Neuronal stem cell (in vitro differentiated cells): ENCODE data around the gene SOD2.
"Not testable (repeated sequence)": the region's sequence is repeated elsewhere in the genome, so short reads cannot be mapped to it uniquely, and the experiment has no call there.

Experiments
- DNase-seq: peaks from one replicate; pipeline ENCODE4 v3.0.0-alpha.2; 2013; ENCODE audit warnings: low spot score
- H2AFZ ChIP-seq: one replicate; pipeline ENCODE4 v1.6.1; 2013; ENCODE audit warnings: mild to moderate bottlenecking, low read length, inconsistent platforms
- H2AK5ac ChIP-seq: 2 replicates; pipeline ENCODE4 v1.6.1; 2013; ENCODE audit warnings: low read depth, mild to moderate bottlenecking, inconsistent platforms, low read length, moderate library complexity, mixed read lengths
- H2BK120ac ChIP-seq: 2 replicates; pipeline ENCODE4 v1.6.1; 2013; ENCODE audit warnings: low read depth, mild to moderate bottlenecking, inconsistent platforms, low read length, moderate library complexity, mixed read lengths
- H2BK12ac ChIP-seq: one replicate; pipeline ENCODE4 v1.6.1; 2013; ENCODE audit warnings: low read length, inconsistent platforms
- H2BK15ac ChIP-seq: 2 replicates; pipeline ENCODE4 v1.6.1; 2013; ENCODE audit warnings: mild to moderate bottlenecking, low read length, inconsistent platforms, mixed read lengths
- H2BK5ac ChIP-seq: one replicate; pipeline ENCODE4 v1.6.1; 2013; ENCODE audit warnings: inconsistent platforms, mild to moderate bottlenecking, low read length, moderate library complexity
- H3K14ac ChIP-seq: one replicate; pipeline ENCODE4 v1.6.1; 2013; ENCODE audit warnings: low read length, inconsistent platforms
- H3K18ac ChIP-seq: 2 replicates; pipeline ENCODE4 v1.6.1; 2013; ENCODE audit warnings: low read length, inconsistent platforms
- H3K23ac ChIP-seq: 2 replicates; pipeline ENCODE4 v1.6.1; 2013; ENCODE audit warnings: low read depth, mild to moderate bottlenecking, mixed read lengths, low read length, inconsistent platforms; ENCODE audit not compliant: poor library complexity
- H3K27ac ChIP-seq: replicated peaks from 3 replicates; pipeline ENCODE4 v1.5.1; 2013; ENCODE audit warnings: low read length, inconsistent platforms
- H3K27me3 ChIP-seq, 3 experiments: 2 replicates each; pipeline ENCODE4 v1.6.1; 2013; ENCODE audit warnings: low read length in 3 of 3, mild to moderate bottlenecking in 2 of 3, inconsistent platforms in 1 of 3, low read depth in 1 of 3, mixed read lengths in 1 of 3, moderate library complexity in 1 of 3; ENCODE audit not compliant: control insufficient read depth in 3 of 3, insufficient read depth in 3 of 3
- H3K36me3 ChIP-seq, 2 donors: replicated peaks in 1 of 2; 2 replicates each; pipeline ENCODE4 v1.6.1; 2013; ENCODE audit warnings: low read length in 2 of 2; ENCODE audit not compliant: control insufficient read depth in 2 of 2, insufficient read depth in 2 of 2
- H3K4ac ChIP-seq: 2 replicates; pipeline ENCODE4 v1.6.1; 2013; ENCODE audit warnings: inconsistent platforms, mild to moderate bottlenecking, low read length, moderate library complexity
- H3K4me1 ChIP-seq, 2 donors: 1 replicate in 1 of 2; 2 replicates in 1 of 2; pipeline ENCODE4 v1.6.1; 2013; ENCODE audit warnings: low read length in 2 of 2, low read depth in 1 of 2; ENCODE audit not compliant: control insufficient read depth in 2 of 2, insufficient read depth in 1 of 2
- H3K4me2 ChIP-seq: one replicate; pipeline ENCODE4 v1.6.1; 2013; ENCODE audit warnings: mild to moderate bottlenecking, low read length, inconsistent platforms; ENCODE audit not compliant: insufficient read depth, poor library complexity, severe bottlenecking
- H3K4me3 ChIP-seq, 2 donors: 2 replicates each; pipeline ENCODE4 v1.5.1; 2013; ENCODE audit warnings: low read length in 2 of 2, mild to moderate bottlenecking in 2 of 2, inconsistent platforms in 1 of 2, moderate library complexity in 1 of 2
- H3K79me1 ChIP-seq: one replicate; pipeline ENCODE4 v1.6.1; 2013; ENCODE audit warnings: low read depth, mild to moderate bottlenecking, inconsistent platforms, low read length, moderate library complexity
- H3K9ac ChIP-seq: one replicate; pipeline ENCODE4 v1.6.1; 2013; ENCODE audit warnings: mild to moderate bottlenecking, low read depth, low read length, inconsistent platforms; ENCODE audit not compliant: poor library complexity
- H3K9me3 ChIP-seq, 2 donors: replicated peaks in 1 of 2; 2 replicates each; pipeline versions ENCODE3 to v1.6.1; 2013; ENCODE audit warnings: low read length in 2 of 2, mild to moderate bottlenecking in 2 of 2, inconsistent platforms in 1 of 2, low read depth in 1 of 2, mixed read lengths in 1 of 2, moderate library complexity in 1 of 2; ENCODE audit not compliant: control insufficient read depth in 2 of 2, insufficient read depth in 1 of 2
- H4K8ac ChIP-seq: one replicate; pipeline ENCODE4 v1.6.1; 2013; ENCODE audit warnings: low read depth, mild to moderate bottlenecking, inconsistent platforms, low read length, moderate library complexity
- H4K91ac ChIP-seq: one replicate; pipeline ENCODE4 v1.6.1; 2013; ENCODE audit warnings: low read length, low read depth, mild to moderate bottlenecking, inconsistent platforms; ENCODE audit not compliant: poor library complexity
- WGBS, 2 donors: extraction: QIAGEN DNeasy Blood & Tissue Kit; methylation state at CpG; one replicate each; pipeline ENCODE4 v1.1.7; 2013; ENCODE audit warnings: missing lambda C conversion rate in 2 of 2, mixed read lengths in 1 of 2; ENCODE audit not compliant: insufficient read length in 2 of 2, insufficient replicate concordance in 1 of 2; ENCODE audit errors: extremely low coverage in 2 of 2; 5-methylcytosine and 5-hydroxymethylcytosine counted together

Gene SOD2

GRCh38 chr6:159692303-159693127 is 526 bp downstream of the SOD2 start:
- Histone ChIP-seq H2BK15ac (peak overlapping the region; percentile 55), H3K18ac (peak overlapping the region; percentile 90), H3K36me3 (peaks cover 3 to 39% of the 10 kb centered on the region in 2 donors), H2AK5ac (no peak overlapping the region), H2BK120ac (no peak overlapping the region), H3K4me2 (peak overlapping the region; percentile 92), H3K9me3 (no peaks in the 10 kb centered on the region), H2BK5ac (peak overlapping the region; percentile 76), H2BK12ac (no peak overlapping the region), H3K4me1 (peaks cover 11 to 18% of the 10 kb centered on the region in 2 donors), H3K4me3 (peak overlapping the region; percentile 66 to 89), H3K14ac (peak overlapping the region; percentile 100), H3K4ac (no peak overlapping the region), H3K9ac (peak overlapping the region; percentile 94), H3K27ac (peak overlapping the region; percentile 62), H3K79me1 (no peaks in the 10 kb centered on the region), H4K8ac (no peak overlapping the region), H4K91ac (no peak overlapping the region), H3K23ac (peak overlapping the region; percentile 98), H3K27me3 (no peaks in the 10 kb centered on the region), H2AFZ (peak overlapping the region; percentile 93)
- WGBS, 2 donors = no CpG with 5 or more reads among the region's 66 CpGs
- DNase-seq = peak; percentile 27

GRCh38 chr6:159691963-159692287 is 1.1 kb downstream of the SOD2 start:
- H4K8ac ChIP-seq = no peak overlapping the region
- H2BK5ac ChIP-seq = no peak overlapping the region
- H3K9me3 ChIP-seq = no peaks in the 10 kb centered on the region
- H2BK15ac ChIP-seq = no peak overlapping the region
- H2BK120ac ChIP-seq = no peak overlapping the region
- no peak overlapping the region for H3K27ac ChIP-seq
- H3K18ac ChIP-seq = no peak overlapping the region
- H3K9ac ChIP-seq = peak overlapping the region; percentile 1
- H2AFZ ChIP-seq = no peak overlapping the region
- DNase-seq = no peak
- H3K23ac ChIP-seq = no peak overlapping the region
- H4K91ac ChIP-seq = no peak overlapping the region
- peak overlapping the region; percentile 92 for H3K4me2 ChIP-seq
- peaks cover 3 to 45% of the 10 kb centered on the region in 2 donors for H3K36me3 ChIP-seq
- WGBS, 2 donors = no CpG with 5 or more reads among the region's 7 CpGs
- no peak overlapping the region for H2AK5ac ChIP-seq
- H3K14ac ChIP-seq = no peak overlapping the region
- H2BK12ac ChIP-seq = no peak overlapping the region
- H3K79me1 ChIP-seq = no peaks in the 10 kb centered on the region
- H3K4me3 ChIP-seq = peak overlapping the region; percentile 66 to 89
- H3K4me1 ChIP-seq = peaks cover 11 to 18% of the 10 kb centered on the region in 2 donors
- no peak overlapping the region for H3K4ac ChIP-seq
- no peaks in the 10 kb centered on the region for H3K27me3 ChIP-seq

GRCh38 chr6:159691133-159691962 is 1.7 kb downstream of the SOD2 start:
- Histone ChIP-seq H3K4ac (no peak overlapping the region), H3K4me1 (peaks cover 11 to 18% of the 10 kb centered on the region in 2 donors), H2BK5ac (no peak overlapping the region), H2BK12ac (no peak overlapping the region), H2AFZ (peak overlapping the region; percentile 38), H3K4me2 (no peak overlapping the region), H3K79me1 (no peaks in the 10 kb centered on the region), H3K23ac (no peak overlapping the region), H3K36me3 (peaks cover 5 to 51% of the 10 kb centered on the region in 2 donors), H3K14ac (no peak overlapping the region), H3K4me3 (peak overlapping the region in 1 of 2 donors; percentile 66), H4K8ac (no peak overlapping the region), H3K27me3 (no peaks in the 10 kb centered on the region), H2BK15ac (no peak overlapping the region), H3K9ac (no peak overlapping the region), H3K9me3 (no peaks in the 10 kb centered on the region), H2AK5ac (no peak overlapping the region), H3K27ac (no peak overlapping the region), H3K18ac (no peak overlapping the region), H4K91ac (no peak overlapping the region), H2BK120ac (no peak overlapping the region)
- no peak for DNase-seq
- no CpG with 5 or more reads among the region's 11 CpGs for WGBS, 2 donors

GRCh38 chr6:159690135-159690534 is 2.9 kb downstream of the SOD2 start:
- not testable (repeated sequence) for H4K8ac ChIP-seq, H3K79me1 ChIP-seq, H3K4me3 ChIP-seq, H4K91ac ChIP-seq, DNase-seq, H3K4me2 ChIP-seq, H3K18ac ChIP-seq, H2AK5ac ChIP-seq, H3K9me3 ChIP-seq, H3K27ac ChIP-seq, H2AFZ ChIP-seq, H3K14ac ChIP-seq, H2BK15ac ChIP-seq, H2BK120ac ChIP-seq, H3K27me3 ChIP-seq, H3K4ac ChIP-seq, H2BK5ac ChIP-seq, H3K9ac ChIP-seq, H2BK12ac ChIP-seq, H3K23ac ChIP-seq
- Histone ChIP-seq H3K4me1 (peaks cover 11 to 18% of the 10 kb centered on the region in 2 donors), H3K36me3 (peaks cover 5 to 63% of the 10 kb centered on the region in 2 donors)
- WGBS, 2 donors = no CpG with 5 or more reads among the region's 13 CpGs
